Stimulated activated CD8-positive, alpha-beta memory T cell treated with anti-CD3 and anti-CD28 coated beads, Interleukin-15, amount 100 ng/mL, for 1 hour (primary cell): ENCODE results near the gene SLC27A2.

Experiments
- DNase-seq: peaks from one replicate; pipeline ENCODE4 v3.0.0-alpha.2; 2020; ENCODE audit warnings: low read depth

Gene SLC27A2

GRCh38 chr15:50277370-50277769 lies 95.4 kb downstream of the SLC27A2 start:
- DNase-seq = no peak

GRCh38 chr15:50278496-50278895 lies 96.5 kb downstream of the SLC27A2 start:
- no peak for DNase-seq

- DNase-seq = no peak
Measured at GRCh38 chr15:50280271-50280670, 98.3 kb downstream of the SLC27A2 start.

- no peak for DNase-seq
Measured at GRCh38 chr15:50281427-50281826, 99.4 kb downstream of the SLC27A2 start.
